ENCODE measurements around the gene NF2. TPM values are rescaled to one million over a fixed set of nuclear protein-coding genes. Genes with fewer than 3 reads are reported as not detected.
"Not testable (repeated sequence)": the region's sequence is repeated elsewhere in the genome, so short reads cannot be mapped to it uniquely, and the experiment has no call there.

NF2 gene
- total and polyA plus RNA-seq, 8 donors, result 5.8 to 37.6 (median 18.3) TPM

DNA sequence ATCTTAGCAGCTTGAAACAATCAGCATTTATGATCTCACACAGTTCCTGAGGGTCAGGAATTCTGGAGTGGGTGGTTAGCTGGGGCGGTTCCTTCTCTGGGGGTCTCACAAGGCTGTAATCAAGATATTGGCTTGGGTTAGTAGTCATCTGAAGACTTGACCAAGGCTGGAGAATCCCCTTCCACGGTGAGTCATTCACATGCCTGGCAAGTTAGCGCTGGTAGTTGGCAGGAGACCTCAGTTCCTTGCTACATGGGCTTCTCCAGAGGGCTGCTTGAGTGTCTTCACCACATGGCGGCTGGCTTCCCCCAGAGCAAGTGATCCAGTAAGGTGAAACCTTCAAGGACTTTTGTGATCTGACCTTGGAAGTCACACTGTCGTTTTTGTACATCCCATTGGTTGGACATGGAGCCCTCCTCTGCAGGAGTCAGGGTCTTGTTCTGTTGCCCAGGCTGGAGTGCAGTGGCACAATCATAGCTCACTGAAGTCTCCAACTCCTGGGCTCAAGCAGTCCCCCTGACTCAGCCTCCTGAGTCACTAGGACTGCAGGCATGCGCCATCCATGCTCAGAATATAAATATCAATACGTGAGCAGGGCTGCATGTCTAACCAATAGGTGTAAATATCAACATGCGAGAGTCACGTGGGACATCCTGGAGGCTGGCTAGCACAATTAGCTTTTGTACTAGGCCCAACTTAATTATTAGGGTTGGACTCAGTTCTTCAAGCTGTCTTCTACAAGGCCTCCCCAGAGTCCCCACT, 15.3 kb upstream of the NF2 start:
- intact Hi-C loops (cut with DNase I; ENCODE audit: low total_unique reads), result no loop called here
- no peaks in the 10 kb centered on the region for H3K9me3 ChIP-seq
- H3K4me1 ChIP-seq, result peaks cover 0 to 2% (median 0%) of the 10 kb centered on the region in 4 donors
- TF ChIP-seq POLR2AphosphoS5 (IDR thresholded peaks at IDR 0.05) (no peak), EP300 (IDR thresholded peaks at IDR 0.05) (no peak), POLR2A (IDR thresholded peaks at IDR 0.05) (no peak)
- TF ChIP-seq, protein P1, sequence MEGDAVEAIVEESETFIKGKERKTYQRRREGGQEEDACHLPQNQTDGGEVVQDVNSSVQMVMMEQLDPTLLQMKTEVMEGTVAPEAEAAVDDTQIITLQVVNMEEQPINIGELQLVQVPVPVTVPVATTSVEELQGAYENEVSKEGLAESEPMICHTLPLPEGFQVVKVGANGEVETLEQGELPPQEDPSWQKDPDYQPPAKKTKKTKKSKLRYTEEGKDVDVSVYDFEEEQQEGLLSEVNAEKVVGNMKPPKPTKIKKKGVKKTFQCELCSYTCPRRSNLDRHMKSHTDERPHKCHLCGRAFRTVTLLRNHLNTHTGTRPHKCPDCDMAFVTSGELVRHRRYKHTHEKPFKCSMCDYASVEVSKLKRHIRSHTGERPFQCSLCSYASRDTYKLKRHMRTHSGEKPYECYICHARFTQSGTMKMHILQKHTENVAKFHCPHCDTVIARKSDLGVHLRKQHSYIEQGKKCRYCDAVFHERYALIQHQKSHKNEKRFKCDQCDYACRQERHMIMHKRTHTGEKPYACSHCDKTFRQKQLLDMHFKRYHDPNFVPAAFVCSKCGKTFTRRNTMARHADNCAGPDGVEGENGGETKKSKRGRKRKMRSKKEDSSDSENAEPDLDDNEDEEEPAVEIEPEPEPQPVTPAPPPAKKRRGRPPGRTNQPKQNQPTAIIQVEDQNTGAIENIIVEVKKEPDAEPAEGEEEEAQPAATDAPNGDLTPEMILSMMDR (IDR thresholded peaks at IDR 0.05), result no peak
- no peak for DNase-seq
- H3K4me3 ChIP-seq, result no peak overlapping the region
- no peaks in the 10 kb centered on the region for H3K36me3 ChIP-seq
- H3K27me3 ChIP-seq, result no peaks in the 10 kb centered on the region
- WGBS, 5 donors, result 66 to 78% (median 74%) methylated on average over 9 of the region's 9 CpGs
- no peak overlapping the region for H3K27ac ChIP-seq

DNA sequence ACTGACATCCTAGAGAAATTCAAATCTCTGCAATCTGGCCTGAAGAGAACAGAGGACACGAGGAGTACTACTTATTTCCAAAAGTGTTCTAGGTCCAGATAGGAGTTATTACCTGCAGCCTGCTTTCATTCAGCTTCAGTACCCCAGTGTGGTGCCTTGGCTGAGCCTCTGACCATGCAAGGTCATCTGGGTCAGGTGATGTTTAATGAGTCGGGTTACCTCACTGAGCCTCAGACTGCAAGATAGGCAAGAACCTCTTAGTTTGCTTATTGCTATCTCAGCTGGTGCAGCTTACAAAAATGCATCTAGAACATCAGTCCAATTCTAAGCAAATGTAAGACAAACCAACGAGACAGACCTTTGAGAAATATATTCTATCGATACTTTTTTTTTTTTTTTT, 9.5 kb upstream of the NF2 start:
- no peaks in the 10 kb centered on the region for H3K9me3 ChIP-seq
- intact Hi-C loops (cut with DNase I; ENCODE audit: low total_unique reads), result no loop called here
- no peaks in the 10 kb centered on the region for H3K27me3 ChIP-seq
- peaks cover 0 to 2% (median 0%) of the 10 kb centered on the region in 4 donors for H3K4me1 ChIP-seq
- no peaks in the 10 kb centered on the region for H3K36me3 ChIP-seq
- WGBS, 5 donors, result 62 to 75% (median 65%) methylated on average over 4 of the region's 4 CpGs
- no peak for TF ChIP-seq POLR2AphosphoS5 (IDR thresholded peaks at IDR 0.05)
- no peak for TF ChIP-seq EP300 (IDR thresholded peaks at IDR 0.05)
- TF ChIP-seq, protein P1 (IDR thresholded peaks at IDR 0.05), result no peak
- no peak for TF ChIP-seq POLR2A (IDR thresholded peaks at IDR 0.05)
- no peak overlapping the region for H3K27ac ChIP-seq
- no peak for DNase-seq
- no peak overlapping the region for H3K4me3 ChIP-seq

DNA sequence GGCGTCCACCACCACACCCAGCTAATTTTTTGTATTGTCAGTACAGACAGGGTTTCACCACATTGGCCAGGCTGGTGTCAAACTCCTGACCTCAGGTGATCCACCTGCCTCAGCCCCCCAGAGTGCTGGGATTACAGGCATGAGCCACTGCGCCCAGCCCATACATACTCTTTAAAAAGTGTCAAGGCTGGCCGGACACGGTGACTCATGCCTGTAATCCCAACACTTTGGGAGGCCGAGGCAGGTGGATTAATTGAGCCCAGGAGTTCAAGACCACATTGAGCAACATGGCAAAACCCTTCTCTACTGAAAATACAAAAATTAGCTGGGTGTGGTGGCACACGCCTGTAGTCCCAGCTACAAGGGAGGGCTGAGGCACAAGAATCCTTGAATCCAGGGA, 9.0 kb upstream of the NF2 start:
- H3K4me1 ChIP-seq; DNase-seq; H3K9me3 ChIP-seq; H3K27ac ChIP-seq; H3K27me3 ChIP-seq; H3K4me3 ChIP-seq; intact Hi-C loops (cut with DNase I; ENCODE audit: low total_unique reads); H3K36me3 ChIP-seq: not testable (repeated sequence)
- 84 to 90% (median 89%) methylated on average over 6 of the region's 6 CpGs for WGBS, 5 donors

DNA sequence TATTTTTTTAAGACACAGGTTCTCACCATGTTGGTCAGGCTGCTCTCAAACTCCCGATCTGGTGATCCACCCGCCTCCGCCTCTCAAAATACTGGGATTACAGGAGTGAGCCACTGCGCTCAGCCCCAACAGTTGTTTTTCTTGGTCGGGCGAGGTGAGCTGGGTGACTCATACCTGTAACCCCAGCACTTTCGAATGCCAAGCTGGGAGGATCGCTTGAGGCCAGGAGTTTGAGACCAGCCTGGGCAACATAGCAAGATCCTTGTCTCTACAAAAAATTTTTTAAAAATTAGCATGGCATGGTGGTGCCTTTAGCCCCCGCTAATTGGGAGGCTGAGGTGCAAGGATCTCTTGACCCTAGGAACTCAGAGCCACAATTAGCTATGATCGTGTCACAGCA, 7.0 kb upstream of the NF2 start:
- no peak overlapping the region for H3K4me3 ChIP-seq
- H3K36me3 ChIP-seq, result no peaks in the 10 kb centered on the region
- no peak overlapping the region for H3K27ac ChIP-seq
- 78 to 88% (median 86%) methylated on average over 10 of the region's 10 CpGs for WGBS, 5 donors
- no peaks in the 10 kb centered on the region for H3K4me1 ChIP-seq
- intact Hi-C loops (cut with DNase I; ENCODE audit: low total_unique reads), result no loop called here
- H3K9me3 ChIP-seq, result no peaks in the 10 kb centered on the region
- H3K27me3 ChIP-seq, result no peaks in the 10 kb centered on the region
- TF ChIP-seq EP300 (IDR thresholded peaks at IDR 0.05) (no peak), POLR2AphosphoS5 (IDR thresholded peaks at IDR 0.05) (no peak), POLR2A (IDR thresholded peaks at IDR 0.05) (no peak)
- TF ChIP-seq, protein P1 (IDR thresholded peaks at IDR 0.05), result no peak
- DNase-seq, result no peak

DNA sequence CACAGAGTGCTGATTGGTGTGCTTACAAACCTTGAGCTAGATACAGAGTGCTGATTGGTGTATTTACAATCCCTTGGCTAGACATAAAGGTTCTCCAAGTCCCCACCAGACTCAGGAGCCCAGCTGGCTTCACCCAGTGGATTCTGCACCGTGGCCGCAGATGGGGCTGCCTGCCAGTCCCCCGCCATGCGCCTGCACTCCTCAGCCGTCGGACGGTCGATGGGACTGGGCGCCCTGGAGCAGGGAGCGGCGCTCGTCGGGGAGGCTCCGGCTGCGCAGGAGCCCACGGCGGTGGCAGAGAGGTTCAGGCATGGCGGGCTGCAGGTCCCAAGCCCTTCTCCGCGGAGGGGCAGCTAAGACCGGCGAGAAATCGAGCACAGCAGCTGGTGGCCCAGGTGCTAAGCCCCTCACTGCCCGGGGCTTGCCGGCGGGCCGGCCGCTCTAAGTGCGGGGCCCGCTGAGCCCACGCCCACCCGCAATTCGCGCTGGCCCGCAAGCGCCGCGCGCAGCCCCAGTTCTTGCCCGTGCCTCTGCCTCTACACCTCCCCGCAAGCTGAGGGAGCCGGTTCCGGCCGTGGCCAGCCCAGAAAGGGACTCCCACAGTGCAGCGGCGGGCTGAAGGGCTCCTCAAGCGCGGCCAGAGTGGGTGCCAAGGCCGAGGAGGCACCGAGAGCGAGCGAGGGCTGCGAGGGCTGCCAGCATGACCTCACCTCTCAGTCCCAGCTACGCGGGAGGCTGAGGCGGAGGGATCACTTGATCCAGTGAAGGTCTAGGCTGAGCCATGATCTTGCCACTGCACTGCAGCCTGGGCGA, 5.4 kb upstream of the NF2 start:
- H3K4me1 ChIP-seq; intact Hi-C loops (cut with DNase I; ENCODE audit: low total_unique reads); H3K27ac ChIP-seq; H3K27me3 ChIP-seq; H3K36me3 ChIP-seq; DNase-seq; H3K4me3 ChIP-seq; H3K9me3 ChIP-seq: not testable (repeated sequence)
- 73 to 92% (median 92%) methylated on average over 24 to 57 of the region's 57 CpGs for WGBS, 5 donors
